A549 treated with Hydrocortisone at 1 μM for 4 hours (cell line): ENCODE results near the gene CYP19A1. TPM values are rescaled to one million over a fixed set of nuclear protein-coding genes. Genes with fewer than 3 reads are reported as not detected.

ENCODE experiments used
- total RNA-seq: library from RNA; stranded (reverse); fragments of 200-300 nt; extraction: Qiagen RNA extraction; gene quantifications from 5 replicates; pipeline ENCODE4 v1.2.3, GENCODE V29; 2022

Gene CYP19A1
- 0.10 to 0.37 TPM (median 0.22 TPM) in 5 replicates for total RNA-seq

DNA sequence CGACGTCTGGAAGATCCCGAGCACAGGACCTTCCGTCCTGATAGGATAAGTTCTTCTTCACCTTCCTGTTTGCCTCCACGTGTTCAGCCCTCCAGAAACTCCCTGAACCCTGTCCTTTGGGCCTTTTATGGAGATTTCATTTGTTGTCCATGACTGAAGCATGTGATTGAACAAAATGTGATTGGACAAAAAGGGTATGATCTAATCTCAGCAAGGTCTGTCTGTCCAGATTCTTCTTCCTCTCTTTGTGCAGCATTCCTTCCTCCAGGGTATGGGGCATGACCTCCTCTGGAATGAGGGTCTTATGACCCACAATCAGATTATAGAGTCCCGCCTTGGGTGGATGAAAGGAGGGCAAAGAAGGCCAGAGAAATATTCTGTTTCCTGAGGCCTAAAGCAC lies at the start of gene CYP19A1:
Gene CYP19A1 (minus strand): TSS at position 101 of the 400 bp plus-strand sequence. CDS start 95,684 bp downstream, outside the sequence.

DNA sequence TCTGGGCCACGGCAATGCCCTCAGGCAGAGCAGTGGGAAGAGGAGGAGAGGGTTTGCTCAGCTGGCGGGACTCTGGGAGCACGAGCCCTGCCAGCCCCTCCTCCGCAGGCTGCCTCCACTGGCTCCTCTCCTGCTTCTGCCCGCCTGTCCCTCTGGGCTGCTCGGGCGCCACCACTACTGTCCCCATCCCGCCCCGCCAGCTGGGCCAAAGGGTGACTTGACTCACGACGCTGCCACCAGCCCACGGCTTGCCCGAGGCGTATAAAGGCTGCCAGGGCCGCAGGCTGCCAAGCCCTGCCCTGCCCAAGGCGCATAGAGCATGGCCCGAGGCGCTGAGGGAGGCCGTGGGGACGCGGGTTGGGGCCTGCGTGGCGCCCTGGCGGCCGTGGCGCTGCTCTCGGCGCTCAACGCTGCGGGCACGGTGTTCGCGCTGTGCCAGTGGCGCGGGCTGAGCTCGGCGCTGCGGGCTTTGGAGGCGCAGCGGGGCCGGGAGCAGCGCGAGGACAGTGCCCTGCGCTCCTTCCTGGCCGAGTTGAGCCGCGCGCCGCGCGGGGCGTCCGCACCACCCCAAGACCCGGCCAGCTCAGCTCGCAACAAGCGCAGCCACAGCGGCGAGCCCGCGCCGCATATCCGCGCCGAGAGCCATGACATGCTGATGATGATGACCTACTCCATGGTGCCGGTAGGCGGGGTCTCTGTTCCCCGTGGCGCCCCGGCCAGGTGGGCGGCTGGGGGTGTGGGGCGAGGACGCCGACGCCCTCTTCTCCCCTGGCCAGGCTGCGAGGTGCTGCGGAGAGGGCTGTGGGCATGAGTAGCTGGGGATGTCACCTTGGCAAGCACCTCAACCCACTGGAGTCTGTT lies 3.2 kb upstream of the CYP19A1 start, which contains the start of gene GLDN:
Gene GLDN (plus strand): TSS at position 290 of the 861 bp plus-strand sequence. CDS start 30 bp downstream, at position 320.

Other genes with a start within 250 kb of the CYP19A1 start
- 28.1 to 41.8 TPM (median 34.7 TPM) in 5 replicates for gene TNFAIP8L3, start 243.7 kb downstream of the CYP19A1 start, total RNA-seq
- gene GLDN, start 3.1 kb upstream of the CYP19A1 start, total RNA-seq = 0.02 to 0.12 TPM in 2 of 5 replicates, not detected in the others